ENCODE measurements around the gene IL26.
"Not testable (repeated sequence)": the region's sequence is repeated elsewhere in the genome, so short reads cannot be mapped to it uniquely, and the experiment has no call there.

The IL26 gene

DNA sequence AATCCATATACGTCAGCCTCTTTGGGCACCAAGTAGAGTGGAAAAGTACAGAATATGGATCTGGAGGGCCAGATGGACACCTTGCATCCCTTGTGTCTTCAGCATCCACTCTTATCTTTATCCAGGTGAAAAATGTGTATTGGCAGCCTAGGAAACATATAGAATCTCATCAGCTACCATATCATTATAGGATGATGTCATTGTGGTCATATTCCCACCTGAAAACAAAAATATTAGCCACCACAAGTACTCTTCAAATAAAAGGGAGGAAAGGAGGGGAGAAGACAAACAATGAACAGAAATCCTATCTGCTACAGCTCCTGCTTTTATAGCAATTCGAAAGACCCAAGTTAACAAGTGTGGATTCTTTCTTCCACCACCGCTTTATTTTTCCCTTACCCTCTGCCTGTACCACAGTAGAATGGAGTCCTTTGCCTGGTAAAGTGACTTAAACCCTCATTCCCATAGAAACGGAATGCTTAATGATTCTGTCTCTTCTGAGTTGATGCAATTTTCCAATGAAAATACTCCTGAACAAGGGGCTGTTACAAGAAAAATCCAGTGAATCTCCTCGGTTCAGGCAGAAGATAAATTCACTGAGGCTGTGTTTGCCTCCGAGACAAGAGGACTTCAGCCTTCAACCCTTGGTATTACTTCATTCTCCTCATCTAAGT lies 13.8 kb upstream of the IL26 start:
- DNase-seq (ENCODE audit: low read depth): no peak

GRCh38 chr12:68237619-68238018 lies 12.0 kb upstream of the IL26 start:
- DNase-seq (ENCODE audit: low read depth): no peak

GRCh38 chr12:68237078-68237477 lies 11.5 kb upstream of the IL26 start:
- DNase-seq (ENCODE audit: low read depth): no peak

- no peak for DNase-seq (ENCODE audit: low read depth)
Observed at GRCh38 chr12:68236421-68237059, 10.9 kb upstream of the IL26 start.

- no peak for DNase-seq (ENCODE audit: low read depth)
Observed at GRCh38 chr12:68235576-68235975, 10.0 kb upstream of the IL26 start.

DNA sequence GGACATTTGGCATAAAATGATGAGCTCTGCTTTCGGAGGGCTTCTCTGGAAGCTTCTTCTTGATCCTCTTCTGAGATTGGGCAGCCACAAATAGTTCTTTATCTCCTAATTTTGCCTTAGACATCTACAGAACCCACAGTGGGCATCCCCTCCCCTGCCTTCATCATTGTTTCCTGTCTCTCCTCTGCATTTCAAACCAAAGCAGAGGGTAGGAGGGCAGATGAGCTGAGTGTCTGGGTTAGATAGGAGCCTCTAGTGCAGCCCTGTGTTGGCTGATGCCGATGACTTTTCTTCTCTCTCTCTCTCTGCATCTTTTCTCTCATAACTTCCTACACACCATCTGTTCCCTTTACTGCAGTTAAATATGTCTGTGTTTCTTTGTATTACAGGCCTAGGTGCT lies 8.5 kb upstream of the IL26 start:
- no peak for DNase-seq (ENCODE audit: low read depth)

- no peak for DNase-seq (ENCODE audit: low read depth)
Observed at GRCh38 chr12:68233498-68233897, 7.9 kb upstream of the IL26 start.

- DNase-seq (ENCODE audit: low read depth): no peak
Observed at GRCh38 chr12:68231691-68232090, 6.1 kb upstream of the IL26 start.

DNA sequence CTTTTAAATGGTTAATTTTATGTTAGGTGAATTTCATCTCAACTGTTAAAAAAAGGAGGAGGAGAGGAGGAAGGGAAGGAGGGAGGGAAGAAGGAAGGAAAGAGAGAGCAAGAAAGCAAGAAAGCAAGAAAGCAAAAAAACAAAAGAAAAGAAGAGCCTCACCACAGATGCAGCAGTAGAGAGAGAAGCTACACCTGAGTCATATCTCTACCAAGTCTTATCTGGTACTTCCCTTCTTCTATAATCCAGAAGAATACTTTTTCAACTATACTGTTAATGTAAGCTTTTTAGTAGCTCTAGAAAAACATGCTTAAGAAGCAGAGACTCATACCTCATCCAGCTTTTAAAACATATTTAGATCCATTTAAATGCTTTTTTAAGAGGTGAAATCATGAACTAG lies 5.6 kb upstream of the IL26 start:
- no peak for DNase-seq (ENCODE audit: low read depth)

GRCh38 chr12:68229956-68230355 lies 4.3 kb upstream of the IL26 start:
- DNase-seq (ENCODE audit: low read depth): no peak

- no peak for DNase-seq (ENCODE audit: low read depth)
Observed at GRCh38 chr12:68227356-68227755, 1.7 kb upstream of the IL26 start.

DNA sequence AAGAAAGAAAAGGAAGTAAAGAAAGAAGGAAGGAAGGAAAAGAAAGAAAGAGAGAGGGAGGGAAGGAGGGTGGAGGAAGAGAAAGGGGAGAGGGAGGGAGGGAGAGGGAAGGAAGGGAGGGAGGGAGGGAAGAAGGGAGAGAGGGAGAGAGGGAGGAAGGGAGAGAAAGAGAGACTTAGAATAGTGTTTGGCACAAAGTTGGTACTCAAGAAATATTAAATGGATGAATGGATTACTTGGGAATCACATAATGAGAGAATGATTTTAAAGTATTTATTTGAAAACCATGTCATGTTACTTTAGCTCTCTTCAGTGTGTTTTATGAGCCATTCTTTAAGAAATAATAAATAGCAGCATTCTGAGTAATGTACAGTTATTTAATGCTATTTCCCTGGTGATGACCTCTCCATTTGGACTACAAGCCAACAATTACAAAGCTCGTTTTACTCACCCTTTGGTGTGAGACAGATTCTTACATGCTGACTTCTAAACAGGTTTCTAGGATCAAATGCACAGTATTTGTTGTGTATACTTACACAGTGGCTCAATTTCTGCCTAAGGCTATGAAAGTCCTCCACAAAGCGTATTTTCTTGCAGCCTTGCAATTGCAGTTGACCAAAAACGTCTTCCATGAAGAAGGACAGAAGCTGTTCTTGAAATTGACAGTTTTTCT lies 861 bp downstream of the IL26 start:
- DNase-seq (ENCODE audit: low read depth): no peak

- DNase-seq (ENCODE audit: low read depth): peak; percentile 24
Observed at GRCh38 chr12:68223067-68223747, 2.4 kb downstream of the IL26 start.

GRCh38 chr12:68222326-68222725 lies 3.3 kb downstream of the IL26 start:
- DNase-seq (ENCODE audit: low read depth): no peak

DNA sequence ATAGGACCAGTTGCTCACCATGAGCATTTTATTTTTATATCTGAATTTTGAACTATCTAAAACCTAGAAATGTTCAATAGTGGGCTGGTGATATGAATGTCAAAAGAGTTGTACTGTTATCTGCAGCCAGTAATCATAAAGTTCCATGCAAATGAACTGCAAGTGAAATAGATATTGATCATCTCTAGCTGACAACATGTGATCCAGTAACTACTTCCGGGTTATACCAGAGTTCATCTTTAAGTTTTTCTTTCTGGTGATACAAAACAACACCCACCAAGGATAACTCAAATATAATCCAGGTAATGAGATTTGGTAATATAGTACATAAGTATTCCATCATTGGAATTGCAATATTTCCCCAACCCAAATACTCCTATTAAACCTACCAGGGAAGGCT lies 4.1 kb downstream of the IL26 start:
- no peak for DNase-seq (ENCODE audit: low read depth)

GRCh38 chr12:68210875-68211274 lies 14.7 kb downstream of the IL26 start:
- DNase-seq (ENCODE audit: low read depth): no peak

DNA sequence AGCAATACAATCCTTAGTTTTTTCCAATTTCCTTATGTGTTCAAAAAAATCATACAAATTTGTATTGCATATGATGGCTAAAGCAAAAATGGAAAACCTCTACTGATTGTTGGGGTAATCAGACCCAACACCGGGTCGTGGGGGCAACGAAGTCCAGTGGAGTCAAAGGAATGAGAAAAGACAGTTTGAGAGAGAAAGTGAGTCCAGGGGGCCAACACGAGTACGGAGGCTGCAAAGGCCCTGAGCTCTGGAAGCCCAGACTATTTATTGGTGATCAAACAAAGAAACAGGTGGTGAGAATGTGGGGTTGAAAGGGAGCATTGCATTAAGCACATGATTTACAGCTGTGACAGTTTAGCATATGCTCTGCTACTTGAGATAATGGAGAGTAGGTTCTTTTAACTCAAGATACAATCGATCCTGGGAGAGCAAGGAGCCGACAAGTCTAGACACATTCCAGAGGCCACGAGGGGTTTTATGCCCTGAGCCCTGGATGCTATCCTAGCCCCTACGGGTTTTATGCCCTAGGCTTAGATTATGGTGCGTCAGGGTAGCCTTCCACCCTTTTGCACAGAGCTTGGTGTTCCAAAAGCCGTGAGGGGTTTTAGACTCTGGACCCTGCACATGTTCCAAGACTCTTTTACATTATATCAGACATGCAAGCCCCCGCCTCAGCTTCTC lies 16.4 kb downstream of the IL26 start:
- not testable (repeated sequence) for DNase-seq (ENCODE audit: low read depth)

DNA sequence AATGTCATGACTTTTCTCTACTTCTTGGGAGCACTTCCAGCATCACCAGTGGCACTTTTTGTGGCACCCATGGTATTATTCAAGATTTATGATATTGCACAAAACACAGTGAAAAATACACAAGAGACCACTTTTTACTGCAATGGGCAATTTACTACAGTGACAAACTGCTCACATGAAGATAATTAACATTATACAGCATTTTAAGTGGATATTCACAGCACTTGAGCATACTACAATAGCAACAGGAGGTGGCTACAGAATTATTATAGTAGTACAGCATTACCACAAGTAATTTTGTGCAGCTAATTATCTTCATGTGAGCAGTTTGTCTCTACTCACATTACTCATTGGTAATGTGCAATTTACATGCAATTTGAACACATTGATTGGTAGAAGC lies 18.3 kb downstream of the IL26 start:
- DNase-seq (ENCODE audit: low read depth): no peak

GRCh38 chr12:68206446-68206845 lies 19.2 kb downstream of the IL26 start:
- DNase-seq (ENCODE audit: low read depth): no peak

- DNase-seq (ENCODE audit: low read depth): no peak
Observed at GRCh38 chr12:68203460-68203875, 22.1 kb downstream of the IL26 start.

- DNase-seq (ENCODE audit: low read depth): no peak
Observed at GRCh38 chr12:68200854-68201253, 24.8 kb downstream of the IL26 start.

DNA sequence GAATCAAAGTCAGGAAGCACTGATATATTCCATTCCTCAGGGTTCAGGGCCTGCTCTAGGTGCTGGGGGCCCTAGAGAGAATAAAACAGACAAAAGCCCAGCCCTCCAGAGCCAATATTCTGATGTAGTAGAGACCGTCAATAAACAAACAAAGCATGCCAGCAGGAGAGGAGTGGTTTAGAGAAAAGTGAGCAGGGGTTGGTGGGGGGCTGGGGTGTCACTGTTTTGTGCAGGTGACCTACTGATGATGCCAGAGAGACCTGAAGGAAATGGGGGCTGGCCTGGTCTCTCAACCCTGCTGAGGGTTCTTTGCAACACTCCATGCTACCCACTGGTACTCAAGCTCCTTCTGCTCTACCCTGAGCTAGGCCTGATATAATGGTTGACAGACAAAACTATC lies 26.5 kb downstream of the IL26 start:
- no peak for DNase-seq (ENCODE audit: low read depth)
